GM12878 (cell line): Measurements from ENCODE around the gene CD48. TPM values are rescaled to one million over a fixed set of nuclear protein-coding genes. Genes with fewer than 3 reads are reported as not detected.

ENCODE experiments used
- BHLHE40 ChIP-seq, 2 experiments: fragments of 450-650 bp in 1 of 2; IDR thresholded peaks; 2 replicates each; pipeline ENCODE4 v1.6.1; 2011 to 2017; ENCODE audit warnings: low read depth in 2 of 2, borderline replicate concordance in 1 of 2, improper control_type of control experiment in 1 of 2, low read length in 1 of 2, mild to moderate bottlenecking in 1 of 2
- HDGF ChIP-seq: fragments of 450-650 bp; IDR thresholded peaks from 2 replicates; pipeline ENCODE4 v1.6.1; 2016; ENCODE audit warnings: antibody characterized with exemption
- POLR2AphosphoS5 ChIP-seq: IDR thresholded peaks from 2 replicates; pipeline ENCODE4 v1.6.1; 2011; ENCODE audit warnings: mild to moderate bottlenecking, low read length, inconsistent platforms
- SPI1 ChIP-seq: IDR thresholded peaks from 2 replicates; pipeline ENCODE4 v1.6.1; 2011; ENCODE audit warnings: low read depth, mild to moderate bottlenecking, low read length, moderate library complexity, borderline replicate concordance; ENCODE audit not compliant: insufficient read depth
- ZNF592 ChIP-seq: fragments of 450-650 bp; IDR thresholded peaks from 2 replicates; pipeline ENCODE4 v1.6.1; 2017; ENCODE audit warnings: mild to moderate bottlenecking, moderate library complexity
- polyA plus RNA-seq, 11 experiments: library from polyadenylated mRNA; depleted of rRNA in 4 of 11; unstranded in 6 of 11; stranded (reverse) in 5 of 11; fragments of >200 nt; fragmentation: Nextera tagmentation in 4 of 11; fragmentation: Illumina TruSeq in 1 of 11; extraction: Ambion mirVana in 4 of 11; extraction: Trizol in 1 of 11; gene quantifications; 1 replicate in 1 of 11; 2 replicates in 10 of 11; pipeline versions ENCODE4 v1.2.1 to v1.2.3, GENCODE V29; 2011 to 2016; ENCODE audit warnings: inconsistent platforms in 2 of 11, missing spikeins in 2 of 11, low read depth in 1 of 11
- total RNA-seq, 4 experiments: library from RNA; depleted of rRNA in 3 of 4; stranded (reverse); fragments of >200 nt in 3 of 4; fragmentation: Illumina TruSeq in 1 of 4; extraction: Trizol in 1 of 4; gene quantifications; 2 replicates each; pipeline versions ENCODE4 v1.2.1 to v1.2.3, GENCODE V29; 2013 to 2021
- TF ChIP-seq, protein P1 (sequence below): fragments of 450-650 bp; IDR thresholded peaks from 2 replicates; pipeline ENCODE4 v1.6.1; 2017; ENCODE audit warnings: low read depth, mild to moderate bottlenecking, moderate library complexity

Gene CD48
- total and polyA plus RNA-seq, 10 of the 15 experiments (the other 5 are each of a cell fraction or from before 2014, with no cell fraction given) = 302 to 1,315 (median 430) TPM

DNA sequence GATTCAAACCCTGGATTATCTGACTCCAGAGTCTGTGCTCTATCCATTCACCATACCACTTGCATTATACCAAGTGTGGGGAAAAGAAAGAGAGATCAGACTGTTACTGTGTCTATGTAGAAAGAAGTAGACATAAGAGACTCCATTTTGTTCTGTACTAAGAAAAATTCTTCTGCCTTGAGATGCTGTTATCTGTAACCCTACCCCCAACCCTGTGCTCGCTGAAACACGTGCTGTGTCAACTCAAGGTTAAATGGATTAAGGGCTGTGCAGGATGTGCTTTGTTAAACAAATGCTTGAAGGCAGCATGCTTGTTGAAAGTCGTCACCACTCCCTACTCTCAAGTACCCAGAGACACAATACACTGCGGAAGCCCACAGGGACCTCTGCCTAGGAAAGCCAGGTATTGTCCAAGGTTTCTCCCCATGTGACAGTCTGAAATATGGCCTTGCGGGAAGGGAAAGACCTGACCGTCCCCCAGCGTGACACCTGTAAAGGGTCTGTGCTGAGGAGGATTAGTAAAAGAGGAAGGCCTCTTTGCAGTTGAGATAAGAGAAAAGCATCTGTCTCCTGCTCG, 59.5 kb downstream of the CD48 start (continued):
- TF ChIP-seq ZNF592 (peak; percentile 98), BHLHE40 (IDR thresholded peaks at IDR 0.05; ENCODE audit: borderline replicate concordance in 1 of 2, low read depth in 2 of 2, low read length in 1 of 2) (peak; percentile 64 to 67; a peak in 2 of 4 replicates), HDGF (0 out of 2 replicates have a peak, but pooled peaks have one; percentile 47), SPI1 (peak; percentile 38; the same call in 1 of the 2 replicates), POLR2AphosphoS5 (0 out of 2 replicates have a peak, but pooled peaks have one; percentile 26)
- TF ChIP-seq, protein P1, sequence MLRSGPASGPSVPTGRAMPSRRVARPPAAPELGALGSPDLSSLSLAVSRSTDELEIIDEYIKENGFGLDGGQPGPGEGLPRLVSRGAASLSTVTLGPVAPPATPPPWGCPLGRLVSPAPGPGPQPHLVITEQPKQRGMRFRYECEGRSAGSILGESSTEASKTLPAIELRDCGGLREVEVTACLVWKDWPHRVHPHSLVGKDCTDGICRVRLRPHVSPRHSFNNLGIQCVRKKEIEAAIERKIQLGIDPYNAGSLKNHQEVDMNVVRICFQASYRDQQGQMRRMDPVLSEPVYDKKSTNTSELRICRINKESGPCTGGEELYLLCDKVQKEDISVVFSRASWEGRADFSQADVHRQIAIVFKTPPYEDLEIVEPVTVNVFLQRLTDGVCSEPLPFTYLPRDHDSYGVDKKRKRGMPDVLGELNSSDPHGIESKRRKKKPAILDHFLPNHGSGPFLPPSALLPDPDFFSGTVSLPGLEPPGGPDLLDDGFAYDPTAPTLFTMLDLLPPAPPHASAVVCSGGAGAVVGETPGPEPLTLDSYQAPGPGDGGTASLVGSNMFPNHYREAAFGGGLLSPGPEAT = peak; percentile 37; the same call in 1 of the 2 replicates
